HG02981 (cell line): ENCODE results near the gene PFN3.

Source experiments
- ATAC-seq: cut with Tn5 transposase; IDR thresholded peaks from one replicate; pipeline ENCODE4 v1.9.1; 2021; ENCODE audit warnings: mild to moderate bottlenecking, moderate library complexity; ENCODE audit not compliant: unreplicated experiment

Gene PFN3

GRCh38 chr5:177438468-177438867 lies 38.0 kb upstream of the PFN3 start:
- ATAC-seq, result no peak

GRCh38 chr5:177437623-177438022 lies 37.2 kb upstream of the PFN3 start:
- no peak for ATAC-seq

- no peak for ATAC-seq
Measured at GRCh38 chr5:177435847-177436536, 35.5 kb upstream of the PFN3 start.

GRCh38 chr5:177434942-177435738 lies 34.7 kb upstream of the PFN3 start:
- no peak for ATAC-seq

- ATAC-seq, result no peak
Measured at GRCh38 chr5:177434437-177434836, 34.0 kb upstream of the PFN3 start.

- ATAC-seq, result no peak
Measured at GRCh38 chr5:177433658-177434217, 33.3 kb upstream of the PFN3 start.

- ATAC-seq, result no peak
Measured at GRCh38 chr5:177432839-177433657, 32.6 kb upstream of the PFN3 start.

- ATAC-seq, result no peak
Measured at GRCh38 chr5:177432143-177432838, 31.8 kb upstream of the PFN3 start.

GRCh38 chr5:177431317-177432142 lies 31.1 kb upstream of the PFN3 start:
- ATAC-seq, result peak; percentile 38

GRCh38 chr5:177430972-177431316 lies 30.5 kb upstream of the PFN3 start:
- ATAC-seq, result no peak

GRCh38 chr5:177430140-177430951 lies 29.9 kb upstream of the PFN3 start:
- no peak for ATAC-seq

- no peak for ATAC-seq
Measured at GRCh38 chr5:177429248-177430040, 29.0 kb upstream of the PFN3 start.

GRCh38 chr5:177428574-177429217 lies 28.2 kb upstream of the PFN3 start:
- no peak for ATAC-seq

GRCh38 chr5:177427919-177428573 lies 27.6 kb upstream of the PFN3 start:
- ATAC-seq, result no peak

GRCh38 chr5:177427211-177427822 lies 26.9 kb upstream of the PFN3 start:
- ATAC-seq, result no peak

GRCh38 chr5:177426566-177427210 lies 26.2 kb upstream of the PFN3 start, which contains the start of gene GRK6:
Gene GRK6, plus strand, starts transcription at chr5:177426676. Its CDS starts 170 bp downstream, at chr5:177426846.
- peak; percentile 3 for ATAC-seq
